ENCODE measurements around the gene PHRF1.

PHRF1 gene

GRCh38 chr11:539971-540481 is 36.2 kb upstream of the PHRF1 start:
- no peak for DNase-seq

GRCh38 chr11:540583-541432 is 35.5 kb upstream of the PHRF1 start:
- no peak for DNase-seq

DNA sequence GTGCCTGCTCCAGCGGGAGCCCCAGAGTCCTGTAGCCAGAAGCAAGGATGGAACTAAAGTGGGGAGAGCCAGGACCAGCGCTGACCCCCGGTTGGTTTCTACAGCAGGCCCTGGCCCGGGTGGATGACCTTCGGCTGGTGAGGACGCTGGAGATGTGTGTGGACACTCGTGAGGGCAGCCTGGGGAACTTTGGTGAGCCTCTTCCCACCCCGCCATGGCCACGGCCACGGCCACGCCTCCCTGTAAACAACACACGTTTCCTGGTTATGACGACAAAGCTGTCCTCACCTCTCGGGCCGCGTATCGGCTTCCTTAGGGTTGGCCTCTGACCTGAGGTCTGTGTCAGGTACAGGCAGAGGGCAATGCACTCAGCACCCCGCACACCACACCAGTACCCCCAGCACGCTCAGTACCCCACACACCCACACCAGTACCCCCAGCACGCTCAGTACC is 34.8 kb upstream of the PHRF1 start:
- DNase-seq = no peak

GRCh38 chr11:544817-545166 is 31.5 kb upstream of the PHRF1 start:
- no peak for DNase-seq

- DNase-seq = no peak
Observed at GRCh38 chr11:545171-545570, 31.1 kb upstream of the PHRF1 start.

- DNase-seq = peak in 1 of 3 donors; percentile 23
Observed at GRCh38 chr11:548700-549603, 27.3 kb upstream of the PHRF1 start.

DNA sequence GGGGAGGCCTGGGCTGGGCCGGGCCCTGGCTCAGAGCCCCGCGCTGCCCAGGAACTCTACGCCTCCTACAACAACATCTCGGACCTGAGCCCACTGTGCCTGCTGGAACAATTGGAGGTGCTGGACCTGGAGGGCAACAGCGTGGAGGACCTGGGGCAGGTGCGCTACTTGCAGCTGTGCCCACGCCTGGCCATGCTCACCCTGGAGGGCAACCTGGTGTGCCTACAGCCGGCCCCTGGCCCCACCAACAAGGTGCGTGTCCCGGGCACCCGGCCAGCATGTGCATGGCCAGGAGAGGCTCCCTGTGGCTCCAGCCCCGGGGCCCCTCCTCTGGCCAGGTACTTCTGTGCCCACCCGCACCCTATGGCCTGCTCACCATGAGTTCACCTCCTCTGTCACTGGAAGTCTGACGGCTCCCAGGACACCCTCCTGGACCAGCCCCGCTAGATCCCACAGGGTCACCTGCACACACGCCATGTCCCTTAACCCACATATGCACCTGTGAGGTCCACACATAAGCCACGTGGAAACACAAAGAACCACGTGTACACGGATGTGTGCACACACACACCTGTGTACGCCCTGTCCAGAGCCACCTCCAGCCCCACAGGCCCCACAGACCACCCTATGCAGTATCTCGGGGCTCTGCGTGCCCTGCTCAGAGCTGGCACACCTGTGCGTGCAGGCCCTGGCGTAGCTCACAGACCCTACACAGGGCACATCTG is 26.1 kb upstream of the PHRF1 start:
- DNase-seq = no peak

DNA sequence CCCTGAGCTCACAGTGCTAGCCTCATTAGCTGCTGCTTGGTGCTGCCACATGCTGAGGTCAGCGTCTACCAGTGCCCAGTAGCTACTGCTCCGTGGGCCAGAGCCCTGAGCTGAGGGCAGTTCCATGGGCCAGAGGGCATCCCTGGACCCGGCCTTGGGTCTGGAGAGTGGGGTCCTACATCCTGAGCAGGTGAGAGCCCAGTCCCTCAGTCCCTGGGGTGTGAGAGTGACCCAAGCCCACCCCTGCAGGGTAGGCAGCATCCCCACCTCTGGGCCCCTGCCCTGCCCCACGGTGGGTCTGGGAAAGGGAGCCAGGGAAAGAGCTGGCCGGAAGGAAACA is 25.6 kb upstream of the PHRF1 start:
- no peak for DNase-seq

GRCh38 chr11:551131-551530 is 25.1 kb upstream of the PHRF1 start:
- DNase-seq = no peak

- DNase-seq = no peak
Observed at GRCh38 chr11:551596-551995, 24.7 kb upstream of the PHRF1 start.

- no peak for DNase-seq
Observed at GRCh38 chr11:553083-553987, 22.9 kb upstream of the PHRF1 start.

DNA sequence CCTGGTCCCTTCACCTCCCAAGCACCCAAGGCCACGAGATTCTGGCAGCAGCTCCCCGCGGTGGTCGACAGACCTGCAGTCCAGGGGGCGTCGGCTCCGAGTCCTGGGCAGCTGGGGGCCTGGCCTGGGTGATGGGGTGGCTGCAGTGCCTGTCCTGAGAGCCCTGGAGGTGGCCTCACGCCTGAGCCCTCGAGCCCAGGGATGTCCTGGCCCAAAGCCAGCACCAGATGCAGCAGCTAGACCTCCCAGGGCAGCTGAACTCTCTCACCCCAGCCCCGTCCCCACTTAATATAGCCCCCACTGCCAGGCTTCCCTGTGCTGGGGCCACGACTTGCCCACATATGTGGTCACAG is 22.3 kb upstream of the PHRF1 start:
- DNase-seq = no peak

DNA sequence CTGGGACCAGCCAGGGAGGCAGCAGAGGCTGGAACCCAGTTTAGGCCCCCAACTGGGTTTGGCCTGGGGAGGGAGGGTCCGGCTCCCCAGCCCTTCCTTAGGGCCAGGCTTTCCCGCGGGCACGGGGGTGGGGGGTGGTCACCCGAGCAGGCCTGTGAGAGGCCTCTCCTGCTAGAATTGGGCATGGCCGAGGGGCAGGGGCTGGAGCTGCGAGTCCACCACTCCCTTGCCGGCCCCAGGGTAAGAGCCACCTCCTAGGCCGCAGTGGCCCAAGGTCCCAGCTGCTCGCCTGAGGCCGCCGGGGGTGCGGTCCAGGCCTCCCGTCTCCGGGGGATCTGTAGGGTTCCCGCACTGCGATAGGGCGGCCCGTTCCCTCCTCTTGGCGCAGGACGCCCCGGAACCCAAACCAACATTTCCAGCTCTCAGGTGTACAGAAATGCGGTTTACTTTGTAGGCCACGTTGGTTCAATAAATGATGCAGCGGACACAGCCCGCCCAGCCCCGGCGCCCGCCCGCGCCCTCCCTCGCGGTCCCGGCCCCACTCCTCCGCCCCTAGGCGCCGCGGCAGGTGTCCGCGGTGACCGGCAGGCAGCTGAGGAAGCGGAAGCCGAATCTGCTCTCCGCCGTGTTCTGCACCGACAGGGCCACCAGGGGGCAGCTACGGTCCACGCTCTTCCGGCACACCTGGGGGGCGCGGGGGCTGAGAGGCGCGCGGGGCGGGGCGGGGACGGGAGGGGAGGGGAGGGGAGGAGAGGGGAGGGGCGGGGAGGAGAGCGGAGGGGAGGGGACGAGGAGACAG is 21.6 kb upstream of the PHRF1 start:
- peak; percentile 59 to 78 (median 67) for DNase-seq

GRCh38 chr11:555227-555779 is 21.0 kb upstream of the PHRF1 start:
- no peak for DNase-seq

- peak in 1 of 3 donors; percentile 19 for DNase-seq
Observed at GRCh38 chr11:555780-556661, 20.2 kb upstream of the PHRF1 start.

GRCh38 chr11:556662-557256 is 19.5 kb upstream of the PHRF1 start:
- no peak for DNase-seq

GRCh38 chr11:557328-558132 is 18.7 kb upstream of the PHRF1 start:
- no peak for DNase-seq

DNA sequence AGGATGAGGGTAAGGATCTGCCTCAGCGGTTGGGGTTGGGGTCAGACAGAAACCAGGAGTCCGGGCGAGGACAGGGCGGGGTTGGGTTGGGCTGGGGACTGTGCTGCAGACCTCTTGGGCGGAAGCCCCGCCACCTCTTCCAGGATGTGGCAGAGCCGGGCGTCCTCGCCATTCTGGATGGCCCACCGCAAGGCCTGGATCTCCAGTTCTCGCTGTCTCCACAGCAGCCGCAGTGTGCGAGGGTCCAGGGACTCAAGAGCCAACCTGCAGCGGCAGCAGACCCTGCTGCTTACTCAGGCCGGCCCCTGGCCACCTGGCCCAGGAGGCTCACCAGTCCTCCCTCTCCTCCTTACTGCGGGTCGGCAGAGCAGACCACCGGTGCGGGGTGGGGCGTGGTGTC is 17.8 kb upstream of the PHRF1 start:
- DNase-seq = no peak
